HG03378 (cell line): ENCODE results near the gene RELB.

Source experiments
- ATAC-seq: cut with Tn5 transposase; IDR thresholded peaks from one replicate; pipeline ENCODE4 v1.9.1; 2021; ENCODE audit warnings: mild to moderate bottlenecking, moderate library complexity; ENCODE audit not compliant: unreplicated experiment

The RELB gene

GRCh38 chr19:45056831-45057230 is 55.6 kb downstream of the RELB start:
- ATAC-seq, result no peak

- ATAC-seq, result no peak
Observed at GRCh38 chr19:45057444-45057843, 56.2 kb downstream of the RELB start.

- no peak for ATAC-seq
Observed at GRCh38 chr19:45058622-45059159, 57.4 kb downstream of the RELB start.

- ATAC-seq, result peak; percentile 53
Observed at GRCh38 chr19:45059258-45059965, 58.1 kb downstream of the RELB start.

GRCh38 chr19:45061965-45062364 is 60.7 kb downstream of the RELB start:
- ATAC-seq, result no peak

- ATAC-seq, result no peak
Observed at GRCh38 chr19:45063851-45064801, 62.9 kb downstream of the RELB start.

- no peak for ATAC-seq
Observed at GRCh38 chr19:45066921-45067661, 65.8 kb downstream of the RELB start.

GRCh38 chr19:45068041-45068440 is 66.8 kb downstream of the RELB start:
- ATAC-seq, result no peak

GRCh38 chr19:45069056-45069455 is 67.8 kb downstream of the RELB start:
- ATAC-seq, result no peak

GRCh38 chr19:45070214-45070613 is 69.0 kb downstream of the RELB start:
- ATAC-seq, result no peak

GRCh38 chr19:45070861-45071544 is 69.7 kb downstream of the RELB start:
- ATAC-seq, result no peak

GRCh38 chr19:45071545-45071938 is 70.3 kb downstream of the RELB start:
- no peak for ATAC-seq

- ATAC-seq, result no peak
Observed at GRCh38 chr19:45071969-45072790, 70.9 kb downstream of the RELB start.

- no peak for ATAC-seq
Observed at GRCh38 chr19:45074744-45075300, 73.6 kb downstream of the RELB start.

GRCh38 chr19:45075301-45076028 is 74.2 kb downstream of the RELB start:
- ATAC-seq, result peak; percentile 43

- no peak for ATAC-seq
Observed at GRCh38 chr19:45076029-45076850, 75.0 kb downstream of the RELB start, which contains the start of gene ZNF296. ZNF296 (minus strand) TSS chr19:45076478; CDS start chr19:45076373, 105 bp downstream.

- ATAC-seq, result no peak
Observed at GRCh38 chr19:45076851-45077730, 75.8 kb downstream of the RELB start.
